ENCODE measurements around the gene DENND1B. TPM values are rescaled to one million over a fixed set of nuclear protein-coding genes. Genes with fewer than 3 reads are reported as not detected.

The DENND1B gene
- total RNA-seq, 1 donor from 2014 or later: 7.5 TPM

GRCh38 chr1:197470330-197470729 is 304.9 kb downstream of the DENND1B start:
- H3K27me3 ChIP-seq (ENCODE audit: control insufficient read depth, insufficient read depth, low read length): no peaks in the 10 kb centered on the region
- H3K36me3 ChIP-seq (ENCODE audit: control insufficient read depth, insufficient read depth, low read length): no peaks in the 10 kb centered on the region
- no peak overlapping the region for H3K4me3 ChIP-seq (ENCODE audit: low read depth, low read length)
- no peak for TF ChIP-seq CTCF (IDR thresholded peaks at IDR 0.05; ENCODE audit: insufficient read depth, low read length, poor library complexity, severe bottlenecking)
- no peak for DNase-seq (ENCODE audit: low read depth)

- Histone ChIP-seq H3K4me3 (ENCODE audit: low read depth, low read length) (no peak overlapping the region), H3K27me3 (ENCODE audit: control insufficient read depth, insufficient read depth, low read length) (no peaks in the 10 kb centered on the region), H3K36me3 (ENCODE audit: control insufficient read depth, insufficient read depth, low read length) (no peaks in the 10 kb centered on the region)
- DNase-seq (ENCODE audit: low read depth): no peak
- TF ChIP-seq CTCF (IDR thresholded peaks at IDR 0.05; ENCODE audit: insufficient read depth, low read length, poor library complexity, severe bottlenecking): no peak
These were observed 305.6 kb downstream of the DENND1B start for GRCh38 chr1:197469620-197470210.

GRCh38 chr1:197468543-197469175 is 306.6 kb downstream of the DENND1B start:
- TF ChIP-seq CTCF (IDR thresholded peaks at IDR 0.05; ENCODE audit: insufficient read depth, low read length, poor library complexity, severe bottlenecking): no peak
- DNase-seq (ENCODE audit: low read depth): no peak
- H3K27me3 ChIP-seq (ENCODE audit: control insufficient read depth, insufficient read depth, low read length): no peaks in the 10 kb centered on the region

GRCh38 chr1:197467881-197468280 is 307.4 kb downstream of the DENND1B start:
- TF ChIP-seq CTCF (IDR thresholded peaks at IDR 0.05; ENCODE audit: insufficient read depth, low read length, poor library complexity, severe bottlenecking): no peak
- no peaks in the 10 kb centered on the region for H3K27me3 ChIP-seq (ENCODE audit: control insufficient read depth, insufficient read depth, low read length)
- H3K4me3 ChIP-seq (ENCODE audit: low read depth, low read length): no peak overlapping the region
- DNase-seq (ENCODE audit: low read depth): no peak
- no peaks in the 10 kb centered on the region for H3K36me3 ChIP-seq (ENCODE audit: control insufficient read depth, insufficient read depth, low read length)

More at GRCh38 chr1:197468543-197469175, 306.6 kb downstream of the DENND1B start:
- H3K4me3 ChIP-seq (ENCODE audit: low read depth, low read length): no peak overlapping the region
- no peaks in the 10 kb centered on the region for H3K36me3 ChIP-seq (ENCODE audit: control insufficient read depth, insufficient read depth, low read length)

GRCh38 chr1:197466813-197467212 is 308.5 kb downstream of the DENND1B start:
- Histone ChIP-seq H3K36me3 (ENCODE audit: control insufficient read depth, insufficient read depth, low read length) (no peaks in the 10 kb centered on the region), H3K27me3 (ENCODE audit: control insufficient read depth, insufficient read depth, low read length) (no peaks in the 10 kb centered on the region), H3K4me3 (ENCODE audit: low read depth, low read length) (no peak overlapping the region)
- no peak for DNase-seq (ENCODE audit: low read depth)
- TF ChIP-seq CTCF (IDR thresholded peaks at IDR 0.05; ENCODE audit: insufficient read depth, low read length, poor library complexity, severe bottlenecking): no peak
